Measurements from ENCODE around the gene GRIK5.

GRCh38 chr19:42096255-42096837 lies 26.3 kb upstream of the GRIK5 start:
- no peak for TF ChIP-seq TARDBP (IDR thresholded peaks at IDR 0.05)
- no peak for TF ChIP-seq FOXM1 (IDR thresholded peaks at IDR 0.05; ENCODE audit: borderline replicate concordance)
- no peak for TF ChIP-seq SUZ12 (IDR thresholded peaks at IDR 0.05)
- no peak for TF ChIP-seq FOXK2 (IDR thresholded peaks at IDR 0.05)
- no peak for TF ChIP-seq ZNF384 (IDR thresholded peaks at IDR 0.05)
- TF ChIP-seq SP1 (IDR thresholded peaks at IDR 0.05): no peak
- TF ChIP-seq FOXA1 (IDR thresholded peaks at IDR 0.05): no peak
- no peak for TF ChIP-seq BHLHE40 (IDR thresholded peaks at IDR 0.05; ENCODE audit: borderline replicate concordance)
- no peak for TF ChIP-seq HDGF (IDR thresholded peaks at IDR 0.05; ENCODE audit: borderline replicate concordance)
- no peak for TF ChIP-seq L3MBTL2 (conservative IDR thresholded peaks at IDR 0.05)
- TF ChIP-seq CTBP1 (IDR thresholded peaks at IDR 0.05; ENCODE audit: borderline replicate concordance): no peak
- TF ChIP-seq ELF4 (IDR thresholded peaks at IDR 0.05): no peak
- no peak for TF ChIP-seq NFRKB (IDR thresholded peaks at IDR 0.05)
- no peak for TF ChIP-seq PKNOX1 (IDR thresholded peaks at IDR 0.05)
